HEK293 (cell line): Measurements from ENCODE around the gene CXXC5.

Source experiments
- CTCF ChIA-PET: fragments of 350-600 bp; formaldehyde crosslinking; extraction: SDS; loops from one replicate; lab custom pipeline; 2021; ENCODE audit warnings: antibody characterized with exemption; lab: Yijun Ruan, JAX
- POLR2A ChIA-PET: fragments of 300-600 bp; formaldehyde crosslinking; extraction: SDS; loops from one replicate; lab custom pipeline; 2020; ENCODE audit warnings: antibody characterized with exemption, inconsistent platforms; lab: Yijun Ruan, JAX
- H3K27ac ChIP-seq: fragments of 200-500 bp; sonication (Bioruptor generic); 2 replicates; pipeline ENCODE4 v1.5.1; 2014; ENCODE audit warnings: low read depth, low read length, control low read depth, inconsistent platforms; ENCODE audit errors: extremely low read depth
- H3K36me3 ChIP-seq, 2 experiments: fragments of 200-500 bp in 1 of 2; sonication (Bioruptor generic) in 1 of 2; 1 replicate in 1 of 2; 2 replicates in 1 of 2; pipeline ENCODE4 v1.5.1; 2014 to 2017; ENCODE audit warnings: inconsistent platforms in 2 of 2, low read length in 2 of 2; ENCODE audit not compliant: control insufficient read depth in 2 of 2, insufficient read depth in 1 of 2
- H3K4me1 ChIP-seq: fragments of 200-500 bp; sonication (Bioruptor generic); 2 replicates; pipeline ENCODE4 v1.5.1; 2014; ENCODE audit warnings: mild to moderate bottlenecking, low read length, inconsistent platforms; ENCODE audit not compliant: control insufficient read depth, insufficient read depth
- H3K4me3 ChIP-seq: 2 replicates; pipeline ENCODE4 v1.5.1; 2011; ENCODE audit warnings: low read depth, mild to moderate bottlenecking, control low read depth, low read length, moderate library complexity
- H3K9me3 ChIP-seq: fragments of 200-500 bp; sonication (Bioruptor generic); 2 replicates; pipeline ENCODE4 v1.5.1; 2014; ENCODE audit warnings: low read depth, low read length, inconsistent platforms; ENCODE audit not compliant: control insufficient read depth, insufficient read depth
- BCL6B ChIP-seq: fragments of 450-650 bp; formaldehyde crosslinking; IDR thresholded peaks from 2 replicates; pipeline ENCODE4 v1.5.1; 2017; ENCODE audit warnings: missing biosample characterization, missing genetic modification characterization
- CTCF ChIP-seq: fragments of 450-650 bp; formaldehyde crosslinking; IDR thresholded peaks from 2 replicates; pipeline ENCODE4 v1.5.1; 2016; ENCODE audit warnings: missing biosample characterization, missing genetic modification characterization
- FEZF1 ChIP-seq: fragments of 450-650 bp; formaldehyde crosslinking; IDR thresholded peaks from 2 replicates; pipeline ENCODE4 v1.5.1; 2016; ENCODE audit warnings: missing biosample characterization, missing genetic modification characterization
- GFI1B ChIP-seq: fragments of 450-650 bp; formaldehyde crosslinking; IDR thresholded peaks from 2 replicates; pipeline ENCODE4 v1.5.1; 2016; ENCODE audit warnings: missing biosample characterization, missing genetic modification characterization
- GLI2 ChIP-seq: fragments of 450-650 bp; formaldehyde crosslinking; IDR thresholded peaks from 2 replicates; pipeline ENCODE4; 2017; ENCODE audit warnings: missing biosample characterization, missing genetic modification characterization, low read depth, borderline replicate concordance
- KLF1 ChIP-seq: fragments of 450-650 bp; formaldehyde crosslinking; IDR thresholded peaks from 2 replicates; pipeline ENCODE4 v1.5.1; 2016; ENCODE audit warnings: missing biosample characterization, missing genetic modification characterization
- PATZ1 ChIP-seq: fragments of 450-650 bp; formaldehyde crosslinking; IDR thresholded peaks from 2 replicates; pipeline ENCODE4 v1.5.1; 2016; ENCODE audit warnings: missing biosample characterization, missing genetic modification characterization
- PBX3 ChIP-seq: sonication (generic); formaldehyde crosslinking; IDR thresholded peaks from 2 replicates; pipeline ENCODE4 v1.8.1; 2022; ENCODE audit warnings: mild to moderate bottlenecking, moderate library complexity, missing genetic modification reagents
- RBAK ChIP-seq: fragments of 450-650 bp; formaldehyde crosslinking; IDR thresholded peaks from 2 replicates; pipeline ENCODE4 v1.5.1; 2016; ENCODE audit warnings: missing biosample characterization, missing genetic modification characterization
- SALL2 ChIP-seq: fragments of 450-650 bp; formaldehyde crosslinking; IDR thresholded peaks from 2 replicates; pipeline ENCODE4 v1.5.0; 2017; ENCODE audit warnings: missing biosample characterization, mild to moderate bottlenecking, missing genetic modification characterization, borderline replicate concordance
- SCRT1 ChIP-seq: fragments of 450-650 bp; formaldehyde crosslinking; IDR thresholded peaks from 2 replicates; pipeline ENCODE4 v1.5.1; 2016; ENCODE audit warnings: missing biosample characterization, missing genetic modification characterization, borderline replicate concordance
- SP7 ChIP-seq: fragments of 450-650 bp; formaldehyde crosslinking; IDR thresholded peaks from 2 replicates; pipeline ENCODE4 v1.5.1; 2016; ENCODE audit warnings: missing biosample characterization, missing genetic modification characterization
- ZBTB17 ChIP-seq: fragments of 450-650 bp; formaldehyde crosslinking; IDR thresholded peaks from 2 replicates; pipeline ENCODE4 v1.5.1; 2016; ENCODE audit warnings: missing biosample characterization, missing genetic modification characterization
- ZBTB48 ChIP-seq: fragments of 450-650 bp; formaldehyde crosslinking; IDR thresholded peaks from 2 replicates; pipeline ENCODE4 v1.5.1; 2016; ENCODE audit warnings: missing biosample characterization, missing genetic modification characterization
- ZBTB8A ChIP-seq: fragments of 450-650 bp; formaldehyde crosslinking; IDR thresholded peaks from 2 replicates; pipeline ENCODE4 v1.5.1; 2016; ENCODE audit warnings: missing biosample characterization, missing genetic modification characterization
- ZFP69B ChIP-seq: fragments of 450-650 bp; formaldehyde crosslinking; IDR thresholded peaks from 2 replicates; pipeline ENCODE4 v1.5.1; 2016; ENCODE audit warnings: missing biosample characterization, missing genetic modification characterization
- ZNF174 ChIP-seq: fragments of 450-650 bp; formaldehyde crosslinking; IDR thresholded peaks from 2 replicates; pipeline ENCODE4 v1.5.0; 2017; ENCODE audit warnings: missing biosample characterization, mild to moderate bottlenecking, missing genetic modification characterization
- ZNF248 ChIP-seq: fragments of 450-650 bp; formaldehyde crosslinking; IDR thresholded peaks from 2 replicates; pipeline ENCODE4 v1.5.1; 2017; ENCODE audit warnings: missing biosample characterization, missing genetic modification characterization
- ZNF423 ChIP-seq: fragments of 450-650 bp; formaldehyde crosslinking; IDR thresholded peaks from 2 replicates; pipeline ENCODE4 v1.5.1; 2016; ENCODE audit warnings: missing biosample characterization, missing genetic modification characterization
- ZNF433 ChIP-seq: fragments of 450-650 bp; formaldehyde crosslinking; IDR thresholded peaks from 2 replicates; pipeline ENCODE4 v1.5.1; 2016; ENCODE audit warnings: missing biosample characterization, missing genetic modification characterization, low read depth
- ZNF639 ChIP-seq: fragments of 450-650 bp; formaldehyde crosslinking; IDR thresholded peaks from 2 replicates; pipeline ENCODE4 v1.5.1; 2016; ENCODE audit warnings: missing biosample characterization, missing genetic modification characterization
- ZNF654 ChIP-seq: fragments of 450-650 bp; formaldehyde crosslinking; IDR thresholded peaks from 2 replicates; pipeline ENCODE4 v1.5.1; 2016; ENCODE audit warnings: low read depth, missing biosample characterization, missing genetic modification characterization
- ZNF701 ChIP-seq: fragments of 450-650 bp; formaldehyde crosslinking; IDR thresholded peaks from 2 replicates; pipeline ENCODE4 v1.5.1; 2016; ENCODE audit warnings: missing biosample characterization, missing genetic modification characterization
- ZNF747 ChIP-seq: fragments of 450-650 bp; formaldehyde crosslinking; IDR thresholded peaks from 2 replicates; pipeline ENCODE4 v1.5.1; 2016; ENCODE audit warnings: missing biosample characterization, missing genetic modification characterization
- ZNF768 ChIP-seq: fragments of 450-650 bp; formaldehyde crosslinking; IDR thresholded peaks from 2 replicates; pipeline ENCODE4 v1.5.1; 2018; ENCODE audit warnings: missing biosample characterization, mild to moderate bottlenecking, missing genetic modification characterization
- ZNF837 ChIP-seq: fragments of 450-650 bp; formaldehyde crosslinking; IDR thresholded peaks from 2 replicates; pipeline ENCODE4 v1.5.1; 2016; ENCODE audit warnings: missing biosample characterization, missing genetic modification characterization
- ZSCAN4 ChIP-seq: fragments of 450-650 bp; formaldehyde crosslinking; IDR thresholded peaks from 2 replicates; pipeline ENCODE4 v1.5.1; 2017; ENCODE audit warnings: missing biosample characterization, missing genetic modification characterization
- ZSCAN5A ChIP-seq: fragments of 450-650 bp; formaldehyde crosslinking; IDR thresholded peaks from 2 replicates; pipeline ENCODE4 v1.5.1; 2016; ENCODE audit warnings: missing biosample characterization, missing genetic modification characterization

The CXXC5 gene

GRCh38 chr5:139635606-139636206 lies 12.4 kb upstream of the CXXC5 start:
- no peaks in the 10 kb centered on the region for H3K9me3 ChIP-seq
- H3K4me1 ChIP-seq: peaks cover 2% of the 10 kb centered on the region; the same call in 1 of the 2 replicates
- POLR2A ChIA-PET: interaction anchor here (0.5 to 7.2 kb wide), 3 partner anchors 13 to 472 kb away, joined by 3 to 96 read pairs (median 3); partner anchors contain the start of gene CXXC5
- CTCF ChIA-PET: interaction anchor here (0.7 to 14.2 kb wide), 22 partner anchors 9 to 333 kb away, joined by 3 to 269 read pairs (median 8); partner anchors contain the start of gene CXXC5
- no peak overlapping the region for H3K27ac ChIP-seq
- peaks cover 0 to 16% of the 10 kb centered on the region in 2 experiments; a peak in 1 of 3 replicates for H3K36me3 ChIP-seq
- no peak overlapping the region for H3K4me3 ChIP-seq
- TF ChIP-seq ZNF248 (tag by site-specific recombination): no peak
- TF ChIP-seq ZSCAN5A (tag by site-specific recombination): no peak
- TF ChIP-seq ZNF837 (tag by site-specific recombination): no peak
- peak; percentile 88 for TF ChIP-seq ZFP69B (tag by site-specific recombination)
- no peak for TF ChIP-seq ZNF639 (tag by site-specific recombination)
- TF ChIP-seq BCL6B (tag by site-specific recombination): no peak
- TF ChIP-seq SP7 (tag by site-specific recombination): peak; percentile 17; the same call in 1 of the 2 replicates
- TF ChIP-seq ZBTB48 (tag by site-specific recombination): no peak
- TF ChIP-seq RBAK (tag by site-specific recombination): no peak
- 0 out of 2 replicates have a peak, but pooled peaks have one; percentile 35 for TF ChIP-seq ZBTB8A
- TF ChIP-seq FEZF1 (tag by site-specific recombination): no peak
- TF ChIP-seq ZNF433 (tag by site-specific recombination): no peak
- no peak for TF ChIP-seq SCRT1 (tag by site-specific recombination)
- TF ChIP-seq PBX3 (CRISPR knock-in tag): no peak
- TF ChIP-seq KLF1 (tag by site-specific recombination): no peak
- 0 out of 2 replicates have a peak, but pooled peaks have one; percentile 13 for TF ChIP-seq CTCF (tag by site-specific recombination)
- TF ChIP-seq ZNF654: peak; percentile 31
- TF ChIP-seq ZBTB17 (tag by site-specific recombination): no peak
- TF ChIP-seq GFI1B: no peak
- 0 out of 2 replicates have a peak, but pooled peaks have one; percentile 21 for TF ChIP-seq PATZ1 (tag by site-specific recombination)
- TF ChIP-seq ZNF423: no peak
- TF ChIP-seq GLI2: no peak
- no peak for TF ChIP-seq SALL2
- TF ChIP-seq ZSCAN4 (tag by site-specific recombination): peak; percentile 42
- no peak for TF ChIP-seq ZNF747
- TF ChIP-seq ZNF768: peak; percentile 98
- TF ChIP-seq ZNF701 (tag by site-specific recombination): no peak
- TF ChIP-seq ZNF174 (tag by site-specific recombination): no peak
